SK-N-MC (cell line): ENCODE data around the gene RNU7-1.

Experiments
- EZH2 ChIP-seq: fragments of 200-600 bp; sonication (generic); IDR thresholded peaks from one replicate; pipeline ENCODE4 v1.6.1; 2017; ENCODE audit warnings: antibody characterized with exemption
- FOXP2 ChIP-seq: optimal IDR thresholded peaks from 2 replicates; pipeline ENCODE3; 2011; ENCODE audit warnings: mild to moderate bottlenecking, moderate library complexity; ENCODE audit not compliant: insufficient read depth; ENCODE audit errors: extremely low read length, control extremely low read depth
- POLR2AphosphoS5 ChIP-seq: IDR thresholded peaks from 2 replicates; pipeline ENCODE4 v1.6.1; 2012; ENCODE audit warnings: mild to moderate bottlenecking, low read depth, low read length, borderline replicate concordance

- no peak for TF ChIP-seq POLR2AphosphoS5
- TF ChIP-seq EZH2: no peak
- TF ChIP-seq FOXP2: no peak
Measured at GRCh38 chr12:6915789-6916285, 27.8 kb upstream of the RNU7-1 start.
